K562 (cell line): ENCODE data around the gene SLC9A3. TPM values are rescaled to one million over a fixed set of nuclear protein-coding genes. Genes with fewer than 3 reads are reported as not detected.

Experiments used
- ATF2 ChIP-seq: sonication (generic); formaldehyde crosslinking; IDR thresholded peaks from 2 replicates; pipeline ENCODE4 v1.8.1; 2022; ENCODE audit warnings: missing genetic modification reagents
- C11orf30 ChIP-seq: fragments of 450-650 bp; IDR thresholded peaks from 2 replicates; pipeline ENCODE4 v1.6.1; 2016; ENCODE audit warnings: low read depth, mild to moderate bottlenecking
- CREB1 ChIP-seq, 2 experiments: sonication (generic) in 1 of 2; formaldehyde crosslinking in 1 of 2; IDR thresholded peaks; 2 replicates each; pipeline versions ENCODE4 v1.6.1 to v1.8.0; 2012 to 2022; ENCODE audit warnings: inconsistent platforms in 1 of 2, mild to moderate bottlenecking in 1 of 2, missing genetic modification reagents in 1 of 2, moderate library complexity in 1 of 2
- E2F1 ChIP-seq: sonication (generic); formaldehyde crosslinking; IDR thresholded peaks from 2 replicates; pipeline ENCODE4 v1.8.1; 2023; ENCODE audit warnings: mild to moderate bottlenecking, missing genetic modification reagents, moderate library complexity
- ETS1 ChIP-seq: conservative IDR thresholded peaks from 2 replicates; pipeline ENCODE4 v1.6.1; 2011; ENCODE audit warnings: low read depth, mild to moderate bottlenecking, low read length; ENCODE audit not compliant: control insufficient read depth
- FOXO4 ChIP-seq: fragments of 450-650 bp; formaldehyde crosslinking; IDR thresholded peaks from 2 replicates; pipeline ENCODE4 v1.4.0; 2020; ENCODE audit warnings: mild to moderate bottlenecking, moderate library complexity
- PRMT5 ChIP-seq: sonication (generic); formaldehyde crosslinking; IDR thresholded peaks from 2 replicates; pipeline ENCODE4 v1.5.0; 2020; ENCODE audit warnings: missing genetic modification reagents
- RBM17 ChIP-seq: fragments of 200-400 bp; formaldehyde crosslinking; IDR thresholded peaks from 2 replicates; pipeline ENCODE4 v1.6.1; 2017; ENCODE audit warnings: low read depth, mild to moderate bottlenecking, low read length, borderline replicate concordance
- SIRT6 ChIP-seq: IDR thresholded peaks from one replicate; pipeline ENCODE4 v1.6.1; 2012; ENCODE audit warnings: low read depth, mild to moderate bottlenecking, control low read depth, inconsistent platforms, low read length, moderate library complexity
- SIX5 ChIP-seq, 2 experiments: IDR thresholded peaks; 2 replicates each; pipeline ENCODE4 v1.6.1; 2011; ENCODE audit warnings: low read length in 2 of 2, borderline replicate concordance in 1 of 2, low read depth in 1 of 2, mild to moderate bottlenecking in 1 of 2, moderate library complexity in 1 of 2; ENCODE audit not compliant: insufficient read depth in 1 of 2
- ZNF444 ChIP-seq: fragments of 250-450 bp; sonication (Bioruptor Pico); IDR thresholded peaks from 2 replicates; pipeline ENCODE4 v1.4.0; 2020; ENCODE audit warnings: mild to moderate bottlenecking, moderate library complexity
- ZNF740 ChIP-seq, 3 experiments: fragments of 200-800 bp in 1 of 3; sonication (Bioruptor generic) in 1 of 3; sonication (generic) in 1 of 3; formaldehyde crosslinking in 1 of 3; IDR thresholded peaks; 2 replicates each; pipeline versions ENCODE4 v1.6.1 to v1.8.0; 2016 to 2022; ENCODE audit warnings: mild to moderate bottlenecking in 2 of 3, missing compliant biosample characterization in 2 of 3, missing genetic modification characterization in 2 of 3, missing genetic modification reagents in 1 of 3
- polyA plus RNA-seq, 8 experiments: library from polyadenylated mRNA; depleted of rRNA in 4 of 8; stranded (reverse) in 5 of 8; unstranded in 3 of 8; fragments of >200 nt; fragmentation: Nextera tagmentation in 2 of 8; fragmentation: Illumina TruSeq in 1 of 8; extraction: Ambion mirVana in 2 of 8; extraction: Trizol in 1 of 8; gene quantifications; 2 replicates each; pipeline versions ENCODE4 v1.2.1 to v1.2.3, GENCODE V29; 2011 to 2014; ENCODE audit warnings: inconsistent platforms in 1 of 8, missing spikeins in 1 of 8
- total RNA-seq, 7 experiments: library from RNA; depleted of rRNA in 6 of 7; stranded (reverse); fragments of >200 nt in 6 of 7; fragmentation: Illumina TruSeq in 2 of 7; extraction: Trizol in 2 of 7; gene quantifications; 2 replicates each; pipeline versions ENCODE4 v1.2.1 to v1.2.3, GENCODE V29; 2011 to 2021; ENCODE audit warnings: low replicate concordance in 1 of 7
- TF ChIP-seq, protein P1 (sequence below): fragments of 250-450 bp; sonication (Bioruptor Pico); IDR thresholded peaks from 2 replicates; pipeline ENCODE4 v1.4.0; 2020; ENCODE audit warnings: mild to moderate bottlenecking
- TF ChIP-seq, protein P2 (sequence below): fragments of 200-800 bp; sonication (Bioruptor generic); IDR thresholded peaks from 2 replicates; pipeline ENCODE4 v1.6.1; 2017; ENCODE audit warnings: missing genetic modification characterization, missing compliant biosample characterization

SLC9A3 gene
- total and polyA plus RNA-seq, 9 of the 15 experiments (the other 6 are each of a cell fraction or from before 2014, with no cell fraction given), result 1.5 to 5.8 (median 3.7) TPM; not detected in 2

DNA sequence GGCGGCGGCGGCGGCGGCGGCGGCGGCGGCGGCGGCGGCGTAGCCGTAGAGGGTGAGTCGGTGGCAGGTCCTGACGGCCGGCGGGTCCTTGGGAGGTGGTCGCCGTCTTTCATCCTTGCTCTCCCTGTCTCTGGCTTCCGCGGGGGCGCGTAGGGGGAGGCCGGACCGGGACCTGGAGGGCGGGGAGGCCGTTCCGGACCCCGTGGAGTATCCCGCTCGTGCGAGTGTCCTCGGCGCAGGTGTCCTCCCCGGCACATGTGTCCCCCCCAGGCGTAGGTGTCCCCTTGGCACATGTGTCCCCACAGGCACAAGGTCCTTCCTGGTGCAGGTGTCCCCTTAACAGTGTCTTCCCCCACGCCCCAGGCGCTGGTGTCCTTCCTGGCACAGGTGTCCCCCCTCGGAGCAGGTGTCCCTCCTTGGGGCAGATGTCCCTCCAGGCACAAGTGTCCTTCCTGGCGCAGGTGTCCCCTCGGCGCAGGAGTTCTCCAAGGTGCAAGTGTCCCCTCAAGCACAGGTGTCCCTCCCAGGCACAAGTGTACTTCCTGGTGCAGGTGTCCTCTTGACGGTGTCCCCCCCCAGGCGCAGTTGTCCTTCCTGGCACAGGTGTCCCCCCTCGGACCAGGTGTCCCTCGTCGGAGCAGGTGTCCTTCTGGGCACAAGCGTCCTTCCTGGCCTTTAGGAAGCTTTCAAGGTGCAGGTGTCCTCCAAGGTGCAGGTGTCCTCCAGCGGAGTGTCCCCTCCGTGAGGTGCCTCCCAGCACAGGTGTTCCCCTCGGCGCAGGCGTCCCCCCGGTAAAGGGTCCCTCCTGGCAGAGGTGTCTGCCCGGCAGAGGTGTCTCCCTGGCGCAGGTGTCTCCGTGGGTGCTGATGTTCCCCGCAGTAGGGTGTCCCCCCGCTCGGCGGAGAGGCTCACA, 80.8 kb downstream of the SLC9A3 start (continued):
- TF ChIP-seq ZNF740 (CRISPR knock-in tag; IDR thresholded peaks at IDR 0.05) (peak; percentile 76), ZNF740 (tag; IDR thresholded peaks at IDR 0.05) (no peak), ATF2 (CRISPR knock-in tag) (peak; percentile 13; the same call in 1 of the 2 replicates), RBM17 (no peak), SIX5 (IDR thresholded peaks at IDR 0.05; ENCODE audit: borderline replicate concordance in 1 of 2, insufficient read depth in 1 of 2, low read depth in 1 of 2, low read length in 2 of 2) (no peak), C11orf30 (no peak), ETS1 (peak; percentile 54), SIRT6 (no peak), FOXO4 (CRISPR knock-in tag) (no peak), ZNF444 (no peak), CREB1 (IDR thresholded peaks at IDR 0.05) (no peak), CREB1 (CRISPR knock-in tag; IDR thresholded peaks at IDR 0.05) (no peak), PRMT5 (CRISPR knock-in tag) (no peak), E2F1 (CRISPR knock-in tag) (no peak)
- TF ChIP-seq, protein P1, sequence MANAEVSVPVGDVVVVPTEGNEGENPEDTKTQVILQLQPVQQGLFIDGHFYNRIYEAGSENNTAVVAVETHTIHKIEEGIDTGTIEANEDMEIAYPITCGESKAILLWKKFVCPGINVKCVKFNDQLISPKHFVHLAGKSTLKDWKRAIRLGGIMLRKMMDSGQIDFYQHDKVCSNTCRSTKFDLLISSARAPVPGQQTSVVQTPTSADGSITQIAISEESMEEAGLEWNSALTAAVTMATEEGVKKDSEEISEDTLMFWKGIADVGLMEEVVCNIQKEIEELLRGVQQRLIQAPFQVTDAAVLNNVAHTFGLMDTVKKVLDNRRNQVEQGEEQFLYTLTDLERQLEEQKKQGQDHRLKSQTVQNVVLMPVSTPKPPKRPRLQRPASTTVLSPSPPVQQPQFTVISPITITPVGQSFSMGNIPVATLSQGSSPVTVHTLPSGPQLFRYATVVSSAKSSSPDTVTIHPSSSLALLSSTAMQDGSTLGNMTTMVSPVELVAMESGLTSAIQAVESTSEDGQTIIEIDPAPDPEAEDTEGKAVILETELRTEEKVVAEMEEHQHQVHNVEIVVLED (CRISPR knock-in tag), result no peak
- TF ChIP-seq, protein P2, sequence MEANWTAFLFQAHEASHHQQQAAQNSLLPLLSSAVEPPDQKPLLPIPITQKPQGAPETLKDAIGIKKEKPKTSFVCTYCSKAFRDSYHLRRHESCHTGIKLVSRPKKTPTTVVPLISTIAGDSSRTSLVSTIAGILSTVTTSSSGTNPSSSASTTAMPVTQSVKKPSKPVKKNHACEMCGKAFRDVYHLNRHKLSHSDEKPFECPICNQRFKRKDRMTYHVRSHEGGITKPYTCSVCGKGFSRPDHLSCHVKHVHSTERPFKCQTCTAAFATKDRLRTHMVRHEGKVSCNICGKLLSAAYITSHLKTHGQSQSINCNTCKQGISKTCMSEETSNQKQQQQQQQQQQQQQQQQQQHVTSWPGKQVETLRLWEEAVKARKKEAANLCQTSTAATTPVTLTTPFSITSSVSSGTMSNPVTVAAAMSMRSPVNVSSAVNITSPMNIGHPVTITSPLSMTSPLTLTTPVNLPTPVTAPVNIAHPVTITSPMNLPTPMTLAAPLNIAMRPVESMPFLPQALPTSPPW (CRISPR knock-in tag), result peak; percentile 63
